Esophagus squamous epithelium (tissue), 5 donors: ENCODE data around the gene MEIS2. TPM values are rescaled to one million over a fixed set of nuclear protein-coding genes. Genes with fewer than 3 reads are reported as not detected.

Experiments
- DNase-seq: peaks from one replicate; lab custom pipeline; 2025; lab: John Stamatoyannopoulos, UW
- H3K27ac ChIP-seq, 4 donors: fragments of 200-600 bp; sonication (generic); one replicate each; pipeline ENCODE4 v1.5.1; 2016 to 2019; ENCODE audit warnings: mild to moderate bottlenecking in 1 of 4
- H3K27me3 ChIP-seq, 4 donors: fragments of 200-600 bp; sonication (generic); 1 replicate in 3 of 4; 2 replicates in 1 of 4; pipeline versions ENCODE4 v1.5.1 to v1.6.0; 2017 to 2021; ENCODE audit warnings: antibody characterized with exemption in 1 of 4
- H3K36me3 ChIP-seq, 3 donors: fragments of 200-600 bp; sonication (generic); one replicate each; pipeline ENCODE4 v1.5.1; 2016 to 2019
- H3K4me1 ChIP-seq, 3 donors: fragments of 200-600 bp; sonication (generic); one replicate each; pipeline ENCODE4 v1.5.1; 2017 to 2019
- H3K4me3 ChIP-seq, 4 donors: fragments of 200-600 bp; sonication (generic); 1 replicate in 3 of 4; 2 replicates in 1 of 4; pipeline ENCODE4 v1.5.1; 2016 to 2019; ENCODE audit warnings: mild to moderate bottlenecking in 2 of 4, moderate library complexity in 1 of 4
- H3K9me3 ChIP-seq, 3 donors: fragments of 200-600 bp; sonication (generic); one replicate each; pipeline ENCODE4 v1.5.1; 2016 to 2019
- CTCF ChIP-seq, 6 experiments: fragments of 450-650 bp in 4 of 6; fragments of 200-600 bp in 2 of 6; sonication (generic) in 2 of 6; IDR thresholded peaks; one replicate each; pipeline ENCODE4 v1.5.1; 2016 to 2019; ENCODE audit warnings: antibody characterized with exemption in 6 of 6, mild to moderate bottlenecking in 4 of 6, moderate library complexity in 4 of 6
- POLR2A ChIP-seq, 4 donors: fragments of 450-650 bp; IDR thresholded peaks; one replicate each; pipeline ENCODE4 v1.6.1; 2017; ENCODE audit warnings: antibody characterized with exemption in 4 of 4, mild to moderate bottlenecking in 4 of 4, moderate library complexity in 3 of 4
- WGBS, 2 donors: methylation state at CpG; one replicate each; pipeline ENCODE4 v1.1.5; 2018; 5-methylcytosine and 5-hydroxymethylcytosine counted together
- intact Hi-C: fragments of 100-400 bp; cut with DNase I; formaldehyde crosslinking; loops from one replicate; pipeline ENCODE4 v1.15.0; 2022
- total RNA-seq, 4 donors: library from RNA; depleted of rRNA; stranded (reverse); fragments of >200 nt; gene quantifications; one replicate each; pipeline ENCODE4 v1.1.0, GENCODE V29; 2016
- donor health status: DM: yes; HTN: yes; CAD: no.

The MEIS2 gene
- total RNA-seq, 4 donors from 2014 or later: 6.6 to 26.3 (median 9.9) TPM

GRCh38 chr15:37090543-37091175, 9.7 kb downstream of the MEIS2 start:
- TF ChIP-seq POLR2A (IDR thresholded peaks at IDR 0.05) (no peak), CTCF (IDR thresholded peaks at IDR 0.05) (no peak)
- no peaks in the 10 kb centered on the region for H3K27me3 ChIP-seq
- intact Hi-C loops: no loop called here
- H3K4me3 ChIP-seq: peak overlapping the region in 1 of 4 donors; percentile 15
- WGBS, 2 donors: 46 to 62% methylated on average over 3 of the region's 3 CpGs
- peaks cover 0 to 43% (median 0%) of the 10 kb centered on the region in 3 donors for H3K36me3 ChIP-seq
- no peaks in the 10 kb centered on the region for H3K9me3 ChIP-seq
- peak overlapping the region in 1 of 4 donors; percentile 34 for H3K27ac ChIP-seq
- no peak for DNase-seq
- peaks cover 4 to 49% (median 8%) of the 10 kb centered on the region in 3 donors for H3K4me1 ChIP-seq

DNA sequence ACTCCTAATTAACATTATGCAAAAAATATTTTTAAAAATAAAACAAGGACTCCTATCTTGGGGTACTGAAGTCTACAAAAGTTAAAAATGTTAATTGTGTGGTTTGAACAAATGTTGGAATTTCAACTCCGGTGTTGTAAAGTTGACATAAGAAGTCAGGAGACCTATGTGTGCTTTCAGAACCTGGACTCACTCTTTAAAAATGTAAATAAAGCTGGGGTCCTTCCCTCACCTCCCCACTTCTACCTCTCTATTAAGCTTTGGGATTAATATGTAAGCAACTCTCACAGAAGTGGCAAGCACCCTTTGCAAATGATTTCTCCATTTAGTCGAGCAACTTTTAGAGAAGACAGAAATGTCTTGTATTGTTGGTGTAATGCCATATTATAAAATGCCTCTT, 11.9 kb downstream of the MEIS2 start:
- no peak for TF ChIP-seq CTCF (IDR thresholded peaks at IDR 0.05)
- TF ChIP-seq POLR2A (IDR thresholded peaks at IDR 0.05): no peak
- 56 to 77% methylated on average over 2 of the region's 2 CpGs for WGBS, 2 donors
- Histone ChIP-seq H3K27me3 (no peaks in the 10 kb centered on the region), H3K27ac (no peak overlapping the region), H3K4me3 (no peak overlapping the region), H3K4me1 (peaks cover 4 to 45% (median 8%) of the 10 kb centered on the region in 3 donors), H3K9me3 (no peaks in the 10 kb centered on the region), H3K36me3 (peaks cover 0 to 48% (median under 1%) of the 10 kb centered on the region in 3 donors)
- no peak for DNase-seq
- intact Hi-C loops: no loop called here

- H3K4me3 ChIP-seq: no peak overlapping the region
- H3K4me1 ChIP-seq: peaks cover 4 to 39% (median 8%) of the 10 kb centered on the region in 3 donors
- intact Hi-C loops: no loop called here
- DNase-seq: no peak
- peaks cover 0 to 53% (median 10%) of the 10 kb centered on the region in 3 donors for H3K36me3 ChIP-seq
- H3K27ac ChIP-seq: peak overlapping the region in 2 of 4 donors; percentile 31 to 42
- no peaks in the 10 kb centered on the region for H3K9me3 ChIP-seq
- 41 to 47% methylated on average over 4 of the region's 4 CpGs for WGBS, 2 donors
- H3K27me3 ChIP-seq: no peaks in the 10 kb centered on the region
- TF ChIP-seq CTCF (IDR thresholded peaks at IDR 0.05): no peak
- no peak for TF ChIP-seq POLR2A (IDR thresholded peaks at IDR 0.05)
Observed at GRCh38 chr15:37087131-37087588, 13.2 kb downstream of the MEIS2 start.

- no peak overlapping the region for H3K4me3 ChIP-seq
- intact Hi-C loops: no loop called here
- TF ChIP-seq POLR2A (IDR thresholded peaks at IDR 0.05): no peak
- TF ChIP-seq CTCF (IDR thresholded peaks at IDR 0.05): no peak
- no peaks in the 10 kb centered on the region for H3K9me3 ChIP-seq
- 75 to 92% methylated on average over 1 of the region's 1 CpG for WGBS, 2 donors
- H3K27me3 ChIP-seq: no peaks in the 10 kb centered on the region
- H3K27ac ChIP-seq: peak overlapping the region in 3 of 4 donors; percentile 31 to 42 (median 41)
- no peak for DNase-seq
- H3K36me3 ChIP-seq: peaks cover 0 to 53% (median 10%) of the 10 kb centered on the region in 3 donors
- H3K4me1 ChIP-seq: peaks cover 4 to 39% (median 8%) of the 10 kb centered on the region in 3 donors
Observed at GRCh38 chr15:37086521-37086920, 13.8 kb downstream of the MEIS2 start.

DNA sequence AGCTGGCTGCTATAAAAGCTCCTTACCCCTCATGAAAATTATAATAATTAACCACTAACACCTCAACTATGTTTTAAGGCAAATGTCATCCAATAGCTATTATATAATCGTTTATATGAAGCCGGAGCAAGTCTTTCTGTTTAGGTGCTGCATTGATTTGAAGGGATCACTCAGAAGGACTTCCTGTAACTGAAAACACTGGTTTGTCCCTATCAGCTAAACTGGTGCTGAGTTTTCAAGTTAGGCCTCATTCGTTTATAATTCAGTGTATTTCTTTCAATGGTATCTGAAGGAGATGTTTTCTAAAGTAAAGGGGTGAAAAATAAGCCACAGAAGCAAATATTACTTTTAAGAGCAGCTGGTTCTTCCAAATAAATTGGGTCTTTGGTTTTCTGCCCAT, 14.2 kb downstream of the MEIS2 start:
- intact Hi-C loops: no loop called here
- Histone ChIP-seq H3K9me3 (no peaks in the 10 kb centered on the region), H3K36me3 (peaks cover 0 to 49% (median 10%) of the 10 kb centered on the region in 3 donors), H3K4me1 (peaks cover 4 to 39% (median 8%) of the 10 kb centered on the region in 3 donors), H3K27ac (peak overlapping the region in 3 of 4 donors; percentile 31 to 42 (median 41)), H3K27me3 (no peaks in the 10 kb centered on the region), H3K4me3 (no peak overlapping the region)
- no peak for DNase-seq
- 66 to 70% methylated on average over 3 of the region's 3 CpGs for WGBS, 2 donors
- no peak for TF ChIP-seq CTCF (IDR thresholded peaks at IDR 0.05)
- no peak for TF ChIP-seq POLR2A (IDR thresholded peaks at IDR 0.05)
